Activated CD4-positive, alpha-beta T cell treated with anti-CD3 and anti-CD28 coated beads, Interleukin-2, amount 50 U/mL, for 4 hours (primary cell): Measurements from ENCODE around the gene JADE1.
A peak's percentile ranks its signal among the peaks of the same experiment; 100 is the strongest.

Experiments
- DNase-seq, 2 experiments: peaks; one replicate each; pipeline ENCODE4 v3.0.0-alpha.2; 2020

JADE1 gene

DNA sequence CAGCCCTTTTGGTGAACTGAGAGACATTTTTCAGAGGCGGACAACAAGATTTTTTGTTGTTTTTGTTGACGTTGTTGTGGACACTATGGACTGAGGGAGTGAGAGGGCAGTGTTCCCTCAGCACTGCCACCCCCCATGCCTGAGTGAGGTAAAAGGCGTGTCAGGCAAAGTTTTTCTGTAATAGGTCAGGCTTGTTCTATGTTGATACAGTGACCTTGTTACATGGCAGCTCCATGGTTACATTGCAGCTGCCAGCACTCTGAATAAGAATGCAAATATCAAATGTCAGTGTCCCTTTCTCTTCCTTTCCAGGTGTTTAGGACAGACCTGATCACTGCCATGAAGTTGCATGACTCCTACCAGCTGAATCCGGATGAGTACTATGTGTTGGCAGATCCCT is 36.6 kb downstream of the JADE1 start:
- DNase-seq = no peak

DNA sequence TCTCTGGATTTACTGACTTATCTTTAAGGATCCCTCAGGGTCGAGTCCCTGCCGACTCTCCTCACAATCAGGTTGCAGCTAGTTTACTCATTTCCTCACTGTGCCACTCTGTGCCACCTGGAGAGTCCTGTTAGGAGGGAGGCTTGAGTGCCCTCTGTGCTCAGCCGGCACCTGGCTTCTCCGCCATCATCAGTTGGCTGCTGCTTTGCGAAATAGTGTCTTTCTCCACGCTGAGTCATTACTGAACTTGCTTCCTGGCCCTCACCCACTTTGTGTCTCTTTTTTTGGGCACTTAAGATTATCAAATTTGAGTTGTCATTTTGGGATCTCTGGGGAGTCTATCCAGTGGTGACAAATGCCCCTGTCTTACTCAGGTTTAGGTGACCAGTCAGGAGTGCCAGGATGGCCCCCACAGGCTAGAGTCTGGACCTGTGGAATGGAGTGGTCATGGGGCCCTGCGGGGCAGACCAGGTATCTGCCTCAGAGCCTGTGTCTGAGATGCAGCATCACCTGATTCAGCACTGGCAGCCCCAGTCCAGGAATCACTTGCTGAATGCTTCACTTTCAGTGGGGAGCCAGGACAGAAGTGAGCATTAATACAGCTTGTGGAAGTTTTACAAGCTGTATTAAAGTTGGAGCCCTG is 37.7 kb downstream of the JADE1 start:
- DNase-seq = no peak

DNA sequence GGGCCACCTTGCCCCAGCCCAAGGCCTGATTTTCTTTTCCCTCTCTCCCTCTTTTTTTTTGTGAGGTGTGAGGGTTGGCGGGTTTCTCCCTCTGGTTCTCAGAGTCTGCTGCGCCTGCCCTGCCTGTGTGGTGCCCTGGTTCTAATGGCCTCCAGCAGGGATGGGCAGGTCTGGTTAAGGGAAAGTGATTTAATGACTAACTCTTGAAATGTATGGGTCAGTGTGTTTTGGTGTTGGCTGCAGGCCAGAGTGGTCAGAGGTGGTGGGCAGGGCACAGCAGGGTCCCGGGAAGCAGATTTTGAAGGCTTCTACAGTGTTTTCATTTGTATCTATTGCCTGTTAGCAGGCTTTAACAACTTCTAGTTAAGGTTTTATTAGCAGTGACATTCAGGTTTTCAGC is 39.0 kb downstream of the JADE1 start:
- DNase-seq = no peak

DNA sequence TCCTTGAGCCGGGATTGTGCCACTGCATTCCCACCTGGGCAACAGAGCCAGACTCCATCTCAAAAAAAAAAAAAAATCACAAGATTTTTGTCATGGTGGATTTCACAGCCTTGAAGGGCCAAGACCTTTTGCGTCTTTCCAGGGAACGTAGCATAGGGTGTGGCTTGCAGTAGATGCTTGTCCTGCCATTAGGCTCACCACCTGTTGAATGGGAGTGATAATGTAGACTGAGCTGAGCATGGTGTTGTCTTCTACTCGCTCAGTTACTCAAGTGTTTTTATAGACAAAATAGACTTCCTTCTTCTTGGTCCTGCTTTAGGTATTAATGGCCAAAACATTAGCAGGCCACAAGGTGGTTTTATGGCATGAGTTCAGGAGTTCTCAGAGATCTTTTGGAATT is 40.8 kb downstream of the JADE1 start:
- DNase-seq = no peak

DNA sequence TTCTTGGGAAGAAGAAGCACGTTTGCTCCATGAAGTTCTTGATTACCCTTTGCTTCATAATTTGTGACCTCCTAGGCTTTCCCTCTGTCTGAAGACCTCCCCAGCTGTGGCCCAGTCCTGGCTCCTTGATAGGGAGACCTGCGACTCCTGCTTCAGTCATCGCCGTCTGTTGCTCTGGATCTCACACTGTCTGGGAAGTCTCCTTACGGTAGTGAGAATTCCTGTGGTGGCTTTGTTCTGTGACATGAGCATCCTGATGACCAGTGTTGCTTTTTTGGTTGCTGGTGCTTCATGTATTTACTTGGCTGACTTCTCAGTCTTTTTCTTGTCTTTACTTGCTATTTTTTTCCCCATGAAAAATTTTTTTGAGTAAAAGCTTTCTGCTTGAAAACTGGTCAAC is 44.2 kb downstream of the JADE1 start:
- DNase-seq = no peak

DNA sequence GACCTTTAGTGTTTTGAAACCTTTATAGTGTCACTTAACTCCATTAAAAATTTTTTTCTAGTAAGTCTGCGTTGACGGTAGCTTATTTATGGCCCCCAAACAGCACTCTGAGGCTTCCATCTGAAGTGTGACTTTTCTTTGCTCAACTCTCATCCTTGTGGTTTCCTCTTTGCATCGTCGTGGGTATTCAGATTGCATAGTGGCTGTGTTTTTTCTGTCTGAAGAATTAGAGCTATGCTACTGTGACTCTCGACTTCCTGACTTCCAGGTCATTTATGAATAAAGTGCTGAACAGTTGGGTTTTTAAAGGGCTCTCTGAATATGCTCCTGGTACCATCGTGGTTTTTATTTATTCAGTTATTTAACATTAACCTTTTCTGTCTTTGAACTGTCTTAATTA is 44.9 kb downstream of the JADE1 start:
- no peak for DNase-seq

DNA sequence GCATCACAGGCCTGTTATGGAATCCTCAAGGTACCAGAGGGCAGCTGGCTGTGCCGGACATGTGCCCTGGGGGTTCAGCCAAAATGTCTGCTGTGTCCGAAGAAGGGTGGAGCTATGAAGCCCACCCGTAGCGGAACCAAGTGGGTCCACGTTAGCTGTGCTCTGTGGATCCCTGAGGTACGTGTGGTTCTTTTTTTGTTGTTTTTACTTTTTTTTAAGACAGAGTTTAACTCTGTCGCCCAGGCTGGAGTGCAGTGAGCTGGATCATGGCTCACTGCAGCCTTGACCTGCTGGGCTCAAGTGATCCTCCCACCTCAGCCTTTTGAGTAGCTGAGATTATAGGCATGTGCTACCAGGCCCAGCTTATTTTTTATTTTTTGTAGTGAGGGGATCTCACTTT is 46.1 kb downstream of the JADE1 start:
- no peak for DNase-seq

DNA sequence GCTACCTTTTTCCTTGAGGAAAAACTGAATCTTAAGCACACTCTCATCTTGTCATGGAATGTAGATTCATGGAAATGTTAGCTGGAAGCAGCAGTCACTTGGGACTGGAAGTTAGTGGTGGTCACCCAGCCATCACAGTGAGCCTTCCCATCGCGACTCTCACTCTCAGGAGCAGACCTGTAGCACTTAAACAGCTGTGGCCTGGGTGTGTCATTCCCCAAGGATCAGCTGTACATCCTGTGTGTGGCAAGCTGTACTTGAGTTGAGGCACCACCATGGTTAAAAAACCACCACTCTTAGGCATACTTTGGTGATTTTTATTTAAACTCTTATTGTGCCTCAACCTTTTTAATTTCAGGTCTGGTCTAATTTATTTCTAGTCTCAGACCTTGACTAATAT is 46.7 kb downstream of the JADE1 start:
- no peak for DNase-seq

DNA sequence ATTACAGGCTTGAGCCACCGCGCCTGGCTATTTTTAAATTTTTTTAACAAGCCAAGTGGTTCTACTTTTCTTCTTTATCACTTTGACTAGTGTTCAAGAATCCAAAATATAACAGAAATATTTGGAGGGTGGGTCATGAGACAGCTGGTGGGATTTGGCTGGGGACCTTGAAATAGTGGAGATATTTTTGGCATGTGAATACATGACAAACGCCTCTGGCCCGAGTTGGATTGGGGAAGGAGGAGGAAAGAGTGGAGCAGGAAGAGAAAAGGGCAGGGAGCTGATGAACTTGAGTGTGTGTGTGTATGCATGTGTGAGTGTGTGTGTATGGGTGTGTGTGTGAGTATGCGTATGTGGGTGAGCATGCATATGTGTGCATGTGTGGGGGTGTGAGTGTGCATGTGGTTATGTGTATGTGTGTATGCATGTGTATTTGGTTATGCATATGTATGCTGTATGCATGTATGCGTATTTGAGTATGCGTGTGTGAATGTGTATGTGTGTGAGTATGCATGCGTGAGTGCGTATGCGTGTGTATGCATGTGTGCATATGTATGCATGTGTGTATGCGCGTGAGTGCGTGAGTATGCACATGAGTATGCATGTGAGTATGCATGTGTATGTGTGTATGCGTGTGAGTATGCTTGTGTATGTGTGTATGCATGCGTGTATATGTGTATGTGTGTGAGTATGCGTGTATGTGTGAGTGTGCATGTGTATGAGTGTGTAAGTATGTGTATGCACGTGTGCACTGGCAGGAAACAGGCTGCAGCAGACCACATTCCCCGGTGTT is 49.6 kb downstream of the JADE1 start:
- DNase-seq = no peak

DNA sequence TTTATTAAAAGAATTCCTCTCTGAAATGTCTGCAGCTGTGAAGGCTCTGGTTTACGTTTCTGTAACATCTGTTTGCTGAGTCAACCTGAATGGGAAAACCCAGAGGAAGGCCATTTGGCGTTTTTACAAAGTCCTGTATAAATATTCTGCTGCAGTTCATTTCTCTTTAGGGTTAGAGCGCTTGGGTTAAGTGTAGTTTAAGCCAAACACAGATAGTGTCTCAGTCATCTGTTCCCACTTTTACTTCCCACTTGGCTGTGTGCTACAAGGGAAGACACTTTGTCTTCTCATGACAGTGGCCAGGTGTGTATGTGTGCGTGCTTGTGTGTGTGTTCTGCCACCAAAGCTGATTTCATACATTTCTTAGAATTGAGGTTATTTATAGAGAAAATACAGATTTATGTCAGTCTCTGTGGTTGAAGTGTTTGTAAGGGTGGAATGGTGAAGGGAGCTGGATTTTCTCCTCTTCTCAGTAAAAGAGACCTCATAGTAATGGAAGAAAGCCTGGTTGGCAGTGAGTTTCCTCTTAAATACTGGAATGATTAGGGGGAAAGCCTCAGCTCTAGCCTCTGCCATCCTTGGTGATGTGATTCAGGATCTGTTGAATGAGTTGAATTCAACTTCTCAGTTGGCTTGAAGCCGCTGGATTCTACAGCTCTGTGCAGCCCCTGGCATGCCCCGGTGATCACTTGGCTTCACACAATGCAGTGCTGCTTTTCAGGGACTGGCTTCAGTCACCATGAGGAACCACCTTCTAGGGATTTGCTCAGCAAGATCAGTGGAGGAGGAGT is 50.6 kb downstream of the JADE1 start:
- no peak for DNase-seq

DNA sequence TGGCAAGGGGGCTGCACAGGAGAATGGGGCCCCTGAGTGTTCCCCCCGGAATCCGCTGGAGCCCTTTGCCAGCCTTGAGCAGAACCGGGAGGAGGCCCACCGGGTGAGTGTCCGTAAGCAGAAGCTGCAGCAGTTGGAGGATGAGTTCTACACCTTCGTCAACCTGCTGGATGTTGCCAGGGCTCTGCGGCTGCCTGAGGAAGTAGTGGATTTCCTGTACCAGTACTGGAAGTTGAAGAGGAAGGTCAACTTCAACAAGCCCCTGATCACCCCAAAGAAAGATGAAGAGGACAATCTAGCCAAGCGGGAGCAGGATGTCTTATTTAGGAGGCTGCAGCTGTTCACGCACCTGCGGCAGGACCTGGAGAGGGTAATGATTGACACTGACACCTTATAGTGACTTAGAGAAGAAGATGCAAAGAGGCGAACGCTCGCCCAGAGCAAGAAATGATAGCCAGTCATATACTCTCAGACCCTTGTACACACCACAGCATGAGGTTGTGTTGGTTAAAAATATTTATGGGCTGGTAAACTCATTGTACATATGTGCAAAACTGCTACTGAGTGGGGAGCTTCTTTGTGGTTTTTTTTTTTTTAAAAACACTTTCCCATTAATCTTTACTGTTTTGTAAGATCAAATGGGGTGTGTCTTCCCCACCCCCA is 52.5 kb downstream of the JADE1 start:
- DNase-seq = no peak

DNA sequence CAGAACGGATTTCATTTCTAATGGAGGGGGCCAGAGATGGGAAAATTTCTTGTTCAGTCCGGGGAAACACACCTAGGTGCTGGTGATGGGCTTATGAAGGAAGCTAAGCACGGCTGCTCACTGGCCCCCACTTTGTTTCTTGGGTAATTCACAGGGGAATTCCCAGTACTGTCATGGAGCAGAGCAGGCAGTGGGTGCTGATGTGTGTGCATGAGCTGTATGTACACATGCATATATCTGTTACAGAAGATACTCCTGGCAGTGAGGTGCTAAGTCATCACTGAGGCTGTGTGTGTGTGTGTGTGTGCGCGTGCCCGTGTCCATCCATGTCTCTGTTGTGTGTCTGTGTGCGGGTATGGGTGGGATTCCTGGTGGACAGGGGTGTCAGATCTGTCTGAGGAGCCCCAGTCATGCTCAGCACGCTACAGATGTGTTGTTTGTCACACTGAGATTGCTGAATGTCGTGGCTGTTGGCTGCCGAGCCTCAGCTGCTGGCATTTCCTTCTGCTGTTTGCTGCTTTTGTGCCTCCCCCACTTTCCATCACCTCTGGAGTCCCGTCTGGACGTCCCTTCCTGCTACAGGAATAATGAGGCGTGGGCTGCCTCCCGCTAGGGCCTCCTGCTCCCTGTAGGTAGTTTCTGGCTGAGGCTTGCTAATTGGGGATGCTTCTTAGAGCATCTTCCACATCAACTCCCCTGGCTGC is 53.3 kb downstream of the JADE1 start:
- peak; percentile 41 to 44 for DNase-seq

DNA sequence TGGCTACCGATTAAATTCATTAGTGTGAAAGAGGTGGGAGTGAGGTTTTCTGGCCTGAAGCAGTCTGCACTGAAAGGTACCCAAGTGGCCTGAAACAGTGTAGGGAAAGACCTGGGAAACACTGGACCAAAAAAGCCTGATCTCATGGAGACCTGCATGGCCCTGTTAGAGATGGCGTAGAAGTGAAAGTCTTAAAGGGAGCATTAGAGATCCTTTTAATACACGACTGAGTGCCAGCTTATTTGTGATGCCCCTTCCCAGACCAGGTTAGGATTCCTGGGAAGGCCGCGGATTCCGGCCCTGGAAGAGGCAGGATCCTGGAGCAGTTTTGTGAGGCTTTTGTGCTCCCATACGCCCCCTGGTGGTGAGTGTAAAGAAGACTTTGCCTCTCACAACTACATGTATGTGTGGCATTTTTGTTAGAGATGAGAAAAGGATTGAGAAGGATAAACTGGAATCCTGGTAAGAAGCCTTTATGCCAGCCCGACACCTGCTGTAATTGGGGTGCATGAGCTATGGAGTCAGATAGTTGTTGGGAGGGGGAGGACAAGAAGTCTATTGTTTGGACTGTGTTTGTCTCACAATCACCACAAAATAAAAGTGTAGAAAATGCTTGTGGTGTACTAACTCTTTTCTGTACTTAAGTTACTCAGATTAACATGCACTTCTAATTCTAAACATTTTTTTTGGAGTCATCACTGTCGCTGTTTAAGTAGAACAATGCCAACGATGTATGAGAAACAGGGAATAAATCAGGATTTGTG is 54.0 kb downstream of the JADE1 start:
- DNase-seq = peak; percentile 54 to 61

DNA sequence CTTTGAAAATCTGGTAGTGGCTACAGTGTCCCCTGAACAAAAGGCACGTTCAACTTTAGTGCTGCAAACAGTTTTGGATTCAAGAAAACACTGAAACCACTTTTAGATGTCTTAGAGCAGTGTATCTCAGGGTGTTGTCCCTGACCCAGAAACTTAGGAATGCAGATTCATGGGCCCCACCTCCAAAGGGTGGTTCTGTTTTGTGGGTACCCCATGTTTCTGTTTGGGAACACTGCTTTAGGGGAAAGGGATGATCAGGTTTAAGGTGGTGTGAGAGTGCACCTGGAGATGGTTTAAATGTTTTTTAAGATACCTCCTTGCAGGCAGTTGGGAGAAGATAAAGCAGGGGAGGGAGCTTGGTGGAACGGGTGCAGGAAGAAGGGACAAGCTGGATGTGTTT is 55.6 kb downstream of the JADE1 start:
- DNase-seq = no peak

DNA sequence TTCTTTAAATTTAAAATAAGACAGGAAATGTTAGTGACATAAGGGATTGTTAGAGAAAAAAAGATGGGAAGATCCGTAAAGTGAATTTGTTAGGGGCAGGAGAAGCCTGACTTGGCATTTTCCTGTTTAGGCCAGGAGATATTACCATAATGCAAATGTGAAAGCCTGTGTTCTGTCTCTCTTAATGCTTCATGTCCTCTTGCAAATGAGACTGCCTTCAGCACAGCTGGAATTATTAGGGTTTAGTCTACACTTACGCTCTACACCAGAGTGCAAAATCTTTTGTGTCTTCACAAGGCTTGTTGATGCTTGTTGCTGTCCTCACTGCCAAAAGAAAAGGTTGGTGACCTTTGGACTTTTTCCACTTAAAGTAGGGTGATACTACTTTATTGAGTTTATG is 56.8 kb downstream of the JADE1 start:
- no peak for DNase-seq

DNA sequence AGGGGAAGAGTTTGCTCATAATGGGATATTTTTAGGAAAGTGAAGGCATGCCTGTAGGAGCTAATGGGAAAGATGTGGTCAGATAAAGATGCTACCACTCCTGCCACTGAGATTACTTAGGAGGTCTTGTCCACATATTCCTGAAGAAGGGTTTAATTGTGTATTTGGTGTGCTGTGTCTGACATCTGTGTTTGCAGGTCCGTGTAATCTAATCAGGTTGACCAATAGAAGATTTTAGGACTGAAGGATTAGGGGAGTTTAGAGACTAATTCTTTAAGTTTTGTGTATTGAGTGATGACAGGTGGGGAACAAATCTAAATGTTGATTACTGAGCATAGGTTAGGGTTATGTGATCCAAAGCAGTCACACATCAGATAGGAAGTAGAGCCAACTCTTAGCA is 57.2 kb downstream of the JADE1 start:
- no peak for DNase-seq

DNA sequence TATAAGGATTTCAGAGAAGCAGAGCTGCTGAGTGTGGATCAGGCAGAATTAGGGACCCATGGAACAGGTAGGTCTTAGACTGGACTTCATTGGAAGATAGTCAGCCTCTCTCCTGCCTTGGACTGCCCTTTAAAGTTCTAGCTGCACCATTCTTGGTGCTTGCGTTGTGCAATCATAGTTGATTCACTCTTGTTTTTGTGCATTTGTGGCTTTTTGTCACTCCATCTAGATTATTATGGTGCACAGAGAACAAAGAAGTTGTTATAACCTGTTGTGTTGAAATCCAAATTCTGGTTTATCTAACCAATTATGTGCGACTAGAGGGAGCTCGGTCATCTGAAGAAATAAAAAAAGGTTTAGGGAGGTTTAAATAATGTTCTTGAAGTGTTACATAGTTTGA is 59.3 kb downstream of the JADE1 start:
- no peak for DNase-seq

DNA sequence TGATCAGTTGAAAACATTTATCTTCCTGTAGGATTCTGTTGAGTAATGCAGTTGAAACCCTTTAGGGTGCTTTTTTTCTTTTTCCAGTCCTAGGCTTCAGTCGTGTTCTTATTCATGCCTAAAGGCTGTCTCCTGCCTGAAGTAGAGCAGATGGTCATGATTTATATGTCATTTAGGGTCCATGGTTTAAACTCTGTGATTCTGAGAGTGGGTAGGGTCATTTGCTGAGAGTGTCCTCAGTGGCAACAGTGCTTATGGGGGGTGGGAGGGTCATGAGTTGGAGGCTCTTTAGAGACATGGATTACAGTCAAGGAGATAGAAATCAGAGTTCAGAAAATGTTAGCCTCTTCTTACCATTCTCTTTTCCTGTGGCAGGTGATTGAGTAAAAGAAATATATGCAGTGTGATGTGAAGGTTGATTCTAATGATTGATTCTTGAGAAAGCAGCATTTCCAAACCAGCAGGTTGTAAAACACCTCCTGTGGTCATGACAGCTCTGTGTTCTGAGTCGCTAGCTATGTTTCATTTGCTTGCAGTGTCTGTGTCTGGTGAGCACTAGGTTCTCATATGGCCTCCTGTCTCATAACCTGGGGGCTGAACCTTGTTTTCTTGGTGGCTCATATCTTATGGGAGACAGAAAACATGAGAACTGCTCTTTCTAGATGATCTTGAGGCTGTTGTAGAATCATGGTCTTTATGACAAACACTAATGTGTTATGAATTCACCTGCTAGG is 60.4 kb downstream of the JADE1 start:
- no peak for DNase-seq

DNA sequence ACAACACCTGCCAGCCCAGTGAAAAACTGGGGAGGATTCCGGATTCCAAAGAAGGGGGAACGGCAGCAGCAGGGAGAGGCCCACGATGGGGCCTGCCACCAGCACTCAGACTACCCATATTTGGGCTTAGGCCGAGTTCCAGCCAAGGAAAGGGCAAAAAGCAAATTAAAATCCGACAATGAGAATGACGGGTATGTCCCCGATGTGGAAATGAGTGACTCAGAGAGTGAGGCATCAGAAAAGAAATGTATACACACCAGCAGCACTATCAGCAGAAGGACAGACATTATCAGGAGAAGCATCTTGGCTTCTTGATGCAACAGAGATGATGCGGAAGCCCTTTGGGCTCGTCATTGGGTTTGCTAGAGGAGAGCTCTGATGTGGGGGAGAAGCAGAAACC is 62.4 kb downstream of the JADE1 start:
- no peak for DNase-seq

DNA sequence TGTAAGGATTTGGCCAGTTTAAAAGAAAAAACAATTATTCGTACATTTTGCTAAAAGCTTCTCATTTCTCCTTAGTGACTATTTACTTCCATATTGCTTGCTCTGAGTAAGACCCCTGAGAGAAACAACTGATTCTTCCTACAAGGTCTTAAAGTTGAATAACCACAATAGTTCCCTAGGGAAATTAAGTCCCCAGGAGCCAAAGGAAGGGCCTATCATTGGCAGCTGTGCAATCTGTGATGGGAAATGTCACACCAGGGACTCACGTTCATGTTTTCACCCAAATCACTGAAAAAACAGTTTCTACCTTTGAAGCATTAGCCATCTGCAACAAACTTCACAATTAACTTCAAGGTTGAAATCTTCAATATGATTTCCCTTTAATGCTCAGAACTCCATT is 66.7 kb downstream of the JADE1 start:
- no peak for DNase-seq

DNA sequence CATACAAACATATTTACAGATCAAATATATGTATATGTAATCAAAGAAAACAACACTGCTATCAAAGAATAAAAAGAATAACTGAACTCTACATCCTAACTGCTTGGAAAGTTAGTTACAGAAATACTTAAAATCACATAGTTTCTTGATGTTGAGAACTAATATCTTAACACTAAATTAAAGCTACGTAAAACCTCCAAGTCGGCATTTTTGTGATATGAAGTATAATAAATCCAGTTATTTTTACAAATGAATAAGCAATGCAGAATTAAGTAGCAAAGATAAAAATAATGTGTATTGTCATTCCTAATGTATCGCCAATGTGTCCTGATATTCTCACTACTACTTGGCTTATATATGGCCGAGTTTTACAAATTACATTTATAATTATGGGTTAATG is 68.4 kb downstream of the JADE1 start:
- DNase-seq = no peak
